ENCODE data around the gene ZEB2.

DNA sequence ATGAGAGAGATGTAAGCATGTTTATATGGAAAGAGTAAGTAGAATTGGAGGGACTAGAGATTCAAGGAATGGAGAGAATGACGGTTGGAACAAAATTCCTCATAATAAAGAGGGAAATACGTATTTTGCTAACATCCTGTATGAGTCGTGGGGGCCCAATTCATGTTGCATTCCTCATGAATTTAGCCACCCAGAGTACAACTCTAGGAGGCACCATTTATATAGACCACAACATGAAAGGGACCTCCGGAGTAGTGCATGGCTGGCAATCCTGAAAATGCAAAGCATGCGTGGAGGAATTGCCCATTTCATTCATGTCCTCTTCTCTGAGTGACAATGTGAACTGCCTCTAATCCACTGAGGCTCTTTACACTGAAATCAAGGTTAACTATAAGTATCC, 168.2 kb downstream of the ZEB2 start:
- TF ChIP-seq, protein P1, sequence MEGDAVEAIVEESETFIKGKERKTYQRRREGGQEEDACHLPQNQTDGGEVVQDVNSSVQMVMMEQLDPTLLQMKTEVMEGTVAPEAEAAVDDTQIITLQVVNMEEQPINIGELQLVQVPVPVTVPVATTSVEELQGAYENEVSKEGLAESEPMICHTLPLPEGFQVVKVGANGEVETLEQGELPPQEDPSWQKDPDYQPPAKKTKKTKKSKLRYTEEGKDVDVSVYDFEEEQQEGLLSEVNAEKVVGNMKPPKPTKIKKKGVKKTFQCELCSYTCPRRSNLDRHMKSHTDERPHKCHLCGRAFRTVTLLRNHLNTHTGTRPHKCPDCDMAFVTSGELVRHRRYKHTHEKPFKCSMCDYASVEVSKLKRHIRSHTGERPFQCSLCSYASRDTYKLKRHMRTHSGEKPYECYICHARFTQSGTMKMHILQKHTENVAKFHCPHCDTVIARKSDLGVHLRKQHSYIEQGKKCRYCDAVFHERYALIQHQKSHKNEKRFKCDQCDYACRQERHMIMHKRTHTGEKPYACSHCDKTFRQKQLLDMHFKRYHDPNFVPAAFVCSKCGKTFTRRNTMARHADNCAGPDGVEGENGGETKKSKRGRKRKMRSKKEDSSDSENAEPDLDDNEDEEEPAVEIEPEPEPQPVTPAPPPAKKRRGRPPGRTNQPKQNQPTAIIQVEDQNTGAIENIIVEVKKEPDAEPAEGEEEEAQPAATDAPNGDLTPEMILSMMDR (IDR thresholded peaks at IDR 0.05): no peak
- TF ChIP-seq POLR2A (IDR thresholded peaks at IDR 0.05): no peak

Data from adrenal gland (tissue), 5 donors.